GM12891 (cell line): ENCODE data around the gene CAMTA2.

Experiments
- PAX5 ChIP-seq: IDR thresholded peaks from 2 replicates; pipeline ENCODE4 v1.6.1; 2011; ENCODE audit warnings: low read length, moderate library complexity, mild to moderate bottlenecking; ENCODE audit not compliant: insufficient read depth, severe bottlenecking
- POLR2A ChIP-seq: IDR thresholded peaks from 2 replicates; pipeline ENCODE4 v1.6.1; 2011; ENCODE audit warnings: low read depth, low read length, control low read depth
- POLR2AphosphoS5 ChIP-seq: IDR thresholded peaks from 2 replicates; pipeline ENCODE4 v1.6.1; 2011; ENCODE audit warnings: low read depth, low read length, control low read depth
- SPI1 ChIP-seq: IDR thresholded peaks from 2 replicates; pipeline ENCODE4 v1.6.1; 2011; ENCODE audit warnings: low read depth, low read length, control low read depth
- TAF1 ChIP-seq: IDR thresholded peaks from 2 replicates; pipeline ENCODE4 v1.6.1; 2011; ENCODE audit warnings: low read depth, low read length, control low read depth

GRCh38 chr17:4986403-4986802 is 1.1 kb downstream of the CAMTA2 start:
- TF ChIP-seq SPI1 (no peak), POLR2A (no peak), POLR2AphosphoS5 (no peak), TAF1 (no peak), PAX5 (no peak)
